ENCODE results near the gene C13orf46. TPM values are rescaled to one million over a fixed set of nuclear protein-coding genes. Genes with fewer than 3 reads are reported as not detected.
A peak's percentile ranks its signal among the peaks of the same experiment; 100 is the strongest.

C13orf46 gene
- total and polyA plus RNA-seq, 2 of the 8 experiments (the other 6 are each of a cell fraction or from before 2014, with no cell fraction given) = 0.23 to 0.28 TPM

DNA sequence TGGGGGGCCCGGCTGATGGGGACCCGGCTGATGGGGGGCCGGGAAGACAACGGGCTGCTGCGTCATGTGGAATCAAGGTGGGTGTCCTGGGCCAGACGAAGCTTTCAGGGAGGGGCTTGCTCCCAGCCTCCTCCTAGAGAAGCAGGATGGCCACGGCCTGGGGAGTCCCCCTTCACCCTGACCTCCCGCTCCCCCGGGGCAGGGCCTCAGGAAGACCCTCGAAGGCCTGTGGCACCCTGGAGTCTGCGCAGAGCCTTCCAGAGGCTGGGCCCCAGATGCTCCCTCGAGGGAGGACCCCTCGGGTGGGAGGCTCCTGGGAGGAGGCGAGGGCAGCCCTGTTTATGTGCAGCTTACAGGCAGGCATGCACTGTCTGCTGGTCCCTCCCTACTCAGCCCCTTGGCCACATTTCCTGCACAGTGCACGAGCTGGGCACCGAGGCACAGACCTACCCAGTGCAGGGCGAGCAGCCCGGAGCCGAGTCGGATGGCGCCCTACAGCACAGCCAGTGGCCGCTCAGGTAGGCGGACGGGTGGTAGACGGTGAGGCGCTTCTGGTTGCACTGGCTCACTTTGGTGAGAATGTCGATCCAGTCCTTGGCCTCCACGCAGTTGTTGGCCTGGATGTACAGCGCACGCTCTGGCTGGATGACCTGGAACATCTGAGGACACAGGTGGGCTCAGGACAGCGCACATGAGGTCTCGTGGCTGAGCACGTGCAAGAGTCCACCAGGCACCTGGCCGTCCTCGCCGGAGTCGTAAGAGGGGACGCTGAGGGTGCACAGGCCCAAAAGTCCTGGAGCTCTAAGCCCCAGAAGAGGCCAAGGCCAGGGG is 22.4 kb upstream of the C13orf46 start:
- Histone ChIP-seq H3K36me3 (ENCODE audit: control insufficient read depth in 2 of 4, insufficient read depth in 4 of 4, low read length in 3 of 4) (peaks cover 0 to 8% (median 4%) of the 10 kb centered on the region in 4 experiments; a peak in 3 of 8 replicates), H2BK20ac (ENCODE audit: low read length) (no peak overlapping the region), H3K18ac (ENCODE audit: extremely low read depth, low read length) (no peak overlapping the region), H3K23ac (ENCODE audit: insufficient read length) (no peak overlapping the region), H2AFZ (ENCODE audit: low read length) (no peak overlapping the region), H2BK12ac (ENCODE audit: low read depth, low read length) (no peak overlapping the region), H3K4me2 (ENCODE audit: insufficient read depth in 1 of 2, low read depth in 2 of 2, low read length in 2 of 2) (no peak overlapping the region), H3K23me2 (ENCODE audit: low read depth, low read length) (no peaks in the 10 kb centered on the region), H4K91ac (replicated peaks; ENCODE audit: insufficient read length, low read length) (no peak overlapping the region), H2AK5ac (ENCODE audit: low read depth, low read length) (no peak overlapping the region), H2BK120ac (replicated peaks; ENCODE audit: low read depth, low read length) (no peak overlapping the region), H3K56ac (replicated peaks; ENCODE audit: insufficient read length, low read depth, low read length) (no peak overlapping the region), H3K79me2 (ENCODE audit: control insufficient read depth in 1 of 2, insufficient read depth in 2 of 2, low read length in 2 of 2) (no peaks in the 10 kb centered on the region), H3K9me3 (ENCODE audit: insufficient read depth in 2 of 2, low read depth in 1 of 2, low read length in 1 of 2) (peaks cover 2 to 4% of the 10 kb centered on the region in 2 experiments; a peak in 3 of 4 replicates), H4K8ac (ENCODE audit: extremely low read depth, insufficient read depth, low read length) (peak overlapping the region; percentile 46; the same call in 1 of the 2 replicates), H3K14ac (ENCODE audit: insufficient read length) (no peak overlapping the region), H3K27me3 (replicated peaks in 1 of 4; ENCODE audit: control insufficient read depth in 3 of 4, extremely low read depth in 1 of 4, insufficient read depth in 3 of 4, low read length in 3 of 4) (no peaks in the 10 kb centered on the region), H2BK5ac (ENCODE audit: low read depth, low read length) (peak overlapping the region; percentile 73), H3K4me3 (ENCODE audit: extremely low read depth in 1 of 4, insufficient read depth in 2 of 4, low read depth in 3 of 4, low read length in 4 of 4) (no peak overlapping the region), H2BK15ac (ENCODE audit: low read length) (no peak overlapping the region), H4K5ac (ENCODE audit: insufficient read length, low read depth, low read length) (no peak overlapping the region), H3K9ac (replicated peaks in 1 of 4; ENCODE audit: extremely low read depth in 1 of 4, low read depth in 3 of 4, low read length in 3 of 4) (no peak overlapping the region; a peak in 2 of 7 replicates), H3K4ac (replicated peaks; ENCODE audit: insufficient read length, low read depth, low read length) (no peak overlapping the region), H3K27ac (ENCODE audit: low read depth, low read length) (no peak overlapping the region), H3K79me1 (ENCODE audit: low read depth, low read length) (no peaks in the 10 kb centered on the region), H4K20me1 (replicated peaks in 1 of 2; ENCODE audit: control insufficient read depth in 1 of 2, insufficient read depth in 2 of 2, low read length in 2 of 2) (peaks cover 4 to 7% of the 10 kb centered on the region in 2 experiments), H3K4me1 (replicated peaks in 1 of 4; ENCODE audit: control insufficient read depth in 3 of 4, insufficient read depth in 4 of 4, low read length in 3 of 4) (no peaks in the 10 kb centered on the region)
- WGBS, 2 experiments (ENCODE audit: extremely low coverage in 1 of 2, insufficient coverage in 1 of 2, insufficient read length in 1 of 2, insufficient replicate concordance in 2 of 2, low coverage in 1 of 2, low lambda C conversion rate in 2 of 2, missing lambda C conversion rate in 1 of 2) = 90% methylated on average over 28 of the region's 38 CpGs; no CpG with 5 or more reads in 1 of the 2 experiments
- ChIA-PET CTCF (ENCODE audit: partially characterized antibody) (no interaction called here), POLR2A (ENCODE audit: partially characterized antibody) (interaction anchor here (1.4 kb wide), 1 partner anchor 34 kb away, joined by 3 read pairs; no protein-coding TSS in a partner anchor)
- DNase-seq (ENCODE audit: low read depth in 1 of 2, low spot score in 2 of 2) (no peak), FAIRE-seq (no peak)
- no peak for TF ChIP-seq SIX5 (IDR thresholded peaks at IDR 0.05; ENCODE audit: low read depth, low read length)
- no peak for TF ChIP-seq EP300 (IDR thresholded peaks at IDR 0.05; ENCODE audit: borderline replicate concordance in 1 of 2, low read depth in 2 of 2, low read length in 2 of 2)
- no peak for TF ChIP-seq PHF8 (conservative IDR thresholded peaks at IDR 0.05; ENCODE audit: low read depth, low read length)
- TF ChIP-seq, protein P1, sequence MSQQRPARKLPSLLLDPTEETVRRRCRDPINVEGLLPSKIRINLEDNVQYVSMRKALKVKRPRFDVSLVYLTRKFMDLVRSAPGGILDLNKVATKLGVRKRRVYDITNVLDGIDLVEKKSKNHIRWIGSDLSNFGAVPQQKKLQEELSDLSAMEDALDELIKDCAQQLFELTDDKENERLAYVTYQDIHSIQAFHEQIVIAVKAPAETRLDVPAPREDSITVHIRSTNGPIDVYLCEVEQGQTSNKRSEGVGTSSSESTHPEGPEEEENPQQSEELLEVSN (IDR thresholded peaks at IDR 0.05) = no peak
- TF ChIP-seq HDAC2 (IDR thresholded peaks at IDR 0.05; ENCODE audit: borderline replicate concordance in 1 of 2, low read depth in 2 of 2, low read length in 2 of 2) = no peak
- no peak for TF ChIP-seq BACH1 (IDR thresholded peaks at IDR 0.05; ENCODE audit: low read length)
- TF ChIP-seq EGR1 (IDR thresholded peaks at IDR 0.05; ENCODE audit: borderline replicate concordance, low read depth, low read length) = no peak

Measured in H1 (cell line).